ENCODE data around the gene RBPJ. TPM values are rescaled to one million over a fixed set of nuclear protein-coding genes. Genes with fewer than 3 reads are reported as not detected.
"Not testable (repeated sequence)": the region's sequence is repeated elsewhere in the genome, so short reads cannot be mapped to it uniquely, and the experiment has no call there.

RBPJ gene
- total RNA-seq, 1 donor from 2014 or later, result 38.2 TPM

- no peak for DNase-seq (ENCODE audit: low spot score)
- intact Hi-C loops (cut with DNase I), result no loop called here
These were observed 42.1 kb downstream of the RBPJ start for GRCh38 chr4:26362745-26363439.

GRCh38 chr4:26365537-26366150 lies 44.8 kb downstream of the RBPJ start:
- intact Hi-C loops (cut with DNase I), result no loop called here

GRCh38 chr4:26367811-26368210 lies 47.0 kb downstream of the RBPJ start:
- no peak for DNase-seq (ENCODE audit: low spot score)
- intact Hi-C loops (cut with DNase I), result no loop called here

More at GRCh38 chr4:26365537-26366150, 44.8 kb downstream of the RBPJ start:
- DNase-seq (ENCODE audit: low spot score), result no peak

GRCh38 chr4:26368685-26369084 lies 47.9 kb downstream of the RBPJ start:
- no peak for DNase-seq (ENCODE audit: low spot score)
- intact Hi-C loops (cut with DNase I), result no loop called here

GRCh38 chr4:26369132-26369531 lies 48.3 kb downstream of the RBPJ start:
- no peak for DNase-seq (ENCODE audit: low spot score)
- intact Hi-C loops (cut with DNase I), result no loop called here

- intact Hi-C loops (cut with DNase I), result no loop called here
- no peak for DNase-seq (ENCODE audit: low spot score)
These were observed 48.8 kb downstream of the RBPJ start for GRCh38 chr4:26369581-26369980.

GRCh38 chr4:26372076-26372475 lies 51.3 kb downstream of the RBPJ start:
- intact Hi-C loops (cut with DNase I), result no loop called here
- DNase-seq (ENCODE audit: low spot score), result no peak

GRCh38 chr4:26372525-26373172 lies 51.8 kb downstream of the RBPJ start:
- DNase-seq (ENCODE audit: low spot score), result no peak
- intact Hi-C loops (cut with DNase I), result no loop called here

GRCh38 chr4:26375551-26375950 lies 54.7 kb downstream of the RBPJ start:
- no peak for DNase-seq (ENCODE audit: low spot score)
- intact Hi-C loops (cut with DNase I), result no loop called here

- no peak for DNase-seq (ENCODE audit: low spot score)
- intact Hi-C loops (cut with DNase I), result no loop called here
These were observed 56.8 kb downstream of the RBPJ start for GRCh38 chr4:26377328-26378311.

- intact Hi-C loops (cut with DNase I), result no loop called here
These were observed 59.0 kb downstream of the RBPJ start for GRCh38 chr4:26379837-26380236.

GRCh38 chr4:26380740-26381139 lies 59.9 kb downstream of the RBPJ start:
- no peak for DNase-seq (ENCODE audit: low spot score)
- intact Hi-C loops (cut with DNase I), result no loop called here

More at GRCh38 chr4:26379837-26380236, 59.0 kb downstream of the RBPJ start:
- DNase-seq (ENCODE audit: low spot score), result no peak

GRCh38 chr4:26384380-26385057 lies 63.7 kb downstream of the RBPJ start:
- intact Hi-C loops (cut with DNase I), result no loop called here
- DNase-seq (ENCODE audit: low spot score), result no peak

GRCh38 chr4:26385690-26386089 lies 64.9 kb downstream of the RBPJ start:
- DNase-seq (ENCODE audit: low spot score), result no peak

GRCh38 chr4:26386386-26386785 lies 65.6 kb downstream of the RBPJ start:
- no peak for DNase-seq (ENCODE audit: low spot score)
- intact Hi-C loops (cut with DNase I), result no loop called here

More at GRCh38 chr4:26385690-26386089, 64.9 kb downstream of the RBPJ start:
- intact Hi-C loops (cut with DNase I), result no loop called here

GRCh38 chr4:26388671-26389070 lies 67.9 kb downstream of the RBPJ start:
- intact Hi-C loops (cut with DNase I), result no loop called here
- DNase-seq (ENCODE audit: low spot score), result no peak

GRCh38 chr4:26397086-26397485 lies 76.3 kb downstream of the RBPJ start:
- DNase-seq (ENCODE audit: low spot score), result no peak
- intact Hi-C loops (cut with DNase I), result no loop called here

- no peak for DNase-seq (ENCODE audit: low spot score)
- intact Hi-C loops (cut with DNase I), result no loop called here
These were observed 79.3 kb downstream of the RBPJ start for GRCh38 chr4:26400132-26400531.

GRCh38 chr4:26402017-26402416 lies 81.2 kb downstream of the RBPJ start:
- intact Hi-C loops (cut with DNase I); DNase-seq (ENCODE audit: low spot score): not testable (repeated sequence)

Measured in cardiac septum (tissue), 1 donor.